IMR-90 (cell line): Measurements from ENCODE around the gene ZNF512. TPM values are rescaled to one million over a fixed set of nuclear protein-coding genes. Genes with fewer than 3 reads are reported as not detected.

ENCODE experiments used
- ATAC-seq: fragments of 200-7000 bp; cut with Tn5 transposase; 2 replicates; pipeline ENCODE4 v1.9.1; 2020; ENCODE audit warnings: low read depth, mild to moderate bottlenecking, moderate library complexity
- BruUV-seq: library from RNA; stranded (reverse); fragments of 400-500 nt; replicated peaks from 2 replicates; lab custom pipeline; 2021; lab: Mats Ljungman, UMichigan
- CTCF ChIA-PET: fragments of 300-600 bp; formaldehyde crosslinking; extraction: SDS; loops from one replicate; lab custom pipeline; 2021; ENCODE audit warnings: antibody characterized with exemption; lab: Yijun Ruan, JAX
- POLR2A ChIA-PET: fragments of 300-600 bp; sonication (Branson Sonifier 250); formaldehyde crosslinking; loops from one replicate; lab custom pipeline; 2022; ENCODE audit warnings: antibody characterized with exemption; ENCODE audit not compliant: unreplicated experiment; lab: Charles Lee
- DNase-seq: peaks from one replicate; pipeline ENCODE4 v3.0.0; 2013
- H2AFZ ChIP-seq: replicated peaks from 2 replicates; pipeline ENCODE3; 2013; ENCODE audit warnings: low read length, mild to moderate bottlenecking; ENCODE audit not compliant: poor library complexity
- H2AK5ac ChIP-seq: 2 replicates; pipeline ENCODE4 v1.6.1; 2013; ENCODE audit warnings: low read depth, low read length, inconsistent platforms
- H2AK9ac ChIP-seq: replicated peaks from 2 replicates; pipeline ENCODE3; 2013; ENCODE audit warnings: mild to moderate bottlenecking, low read depth, low read length, moderate library complexity; ENCODE audit not compliant: poor library complexity
- H2BK120ac ChIP-seq: 2 replicates; pipeline ENCODE4 v1.6.1; 2013; ENCODE audit warnings: low read depth, low read length, inconsistent platforms
- H2BK15ac ChIP-seq: 3 replicates; pipeline ENCODE4 v1.6.1; 2013; ENCODE audit warnings: low read depth, low read length, inconsistent platforms
- H2BK20ac ChIP-seq: 2 replicates; pipeline ENCODE4 v1.6.1; 2013; ENCODE audit warnings: low read depth, mild to moderate bottlenecking, inconsistent platforms, low read length, moderate library complexity
- H2BK5ac ChIP-seq: 2 replicates; pipeline ENCODE4 v1.6.1; 2013; ENCODE audit warnings: mild to moderate bottlenecking, low read depth, low read length, inconsistent platforms; ENCODE audit not compliant: poor library complexity, severe bottlenecking
- H3K14ac ChIP-seq: replicated peaks from 2 replicates; pipeline ENCODE4 v1.6.1; 2013; ENCODE audit warnings: low read depth, low read length, inconsistent platforms
- H3K18ac ChIP-seq: 2 replicates; pipeline ENCODE4 v1.6.1; 2013; ENCODE audit warnings: low read depth, low read length, control low read depth
- H3K23ac ChIP-seq: 2 replicates; pipeline ENCODE4 v1.6.1; 2013; ENCODE audit warnings: low read depth, low read length, inconsistent platforms
- H3K27ac ChIP-seq: 2 replicates; pipeline ENCODE4 v1.5.1; 2013; ENCODE audit warnings: mild to moderate bottlenecking, control low read depth, low read length; ENCODE audit not compliant: insufficient read depth
- H3K27me3 ChIP-seq: 2 replicates; pipeline ENCODE4 v1.6.1; 2013; ENCODE audit warnings: low read length; ENCODE audit not compliant: control insufficient read depth, insufficient read depth
- H3K36me3 ChIP-seq: 2 replicates; pipeline ENCODE4 v1.6.1; 2013; ENCODE audit warnings: low read length, mixed read lengths; ENCODE audit not compliant: control insufficient read depth, insufficient read depth
- H3K4ac ChIP-seq: 2 replicates; pipeline ENCODE4 v1.6.1; 2013; ENCODE audit warnings: low read depth, low read length, inconsistent platforms
- H3K4me1 ChIP-seq: 2 replicates; pipeline ENCODE4 v1.6.1; 2013; ENCODE audit warnings: low read length, mixed read lengths; ENCODE audit not compliant: control insufficient read depth, insufficient read depth
- H3K4me2 ChIP-seq: 2 replicates; pipeline ENCODE4 v1.6.1; 2013; ENCODE audit warnings: low read depth, mild to moderate bottlenecking, control low read depth, low read length, moderate library complexity
- H3K4me3 ChIP-seq: 2 replicates; pipeline ENCODE4 v1.5.1; 2013; ENCODE audit warnings: low read depth, mild to moderate bottlenecking, control low read depth, low read length, moderate library complexity; ENCODE audit not compliant: insufficient read depth
- H3K56ac ChIP-seq: 2 replicates; pipeline ENCODE4 v1.6.1; 2013; ENCODE audit warnings: low read length, inconsistent platforms; ENCODE audit not compliant: insufficient read depth; ENCODE audit errors: extremely low read depth
- H3K79me1 ChIP-seq, 2 experiments: 2 replicates each; pipeline ENCODE4 v1.6.1; 2013; ENCODE audit warnings: low read length in 2 of 2, inconsistent platforms in 1 of 2, low read depth in 1 of 2
- H3K9ac ChIP-seq: 2 replicates; pipeline ENCODE4 v1.6.1; 2013; ENCODE audit warnings: low read depth, low read length, control low read depth
- H3K9me1 ChIP-seq: 2 replicates; pipeline ENCODE4 v1.6.1; 2013; ENCODE audit warnings: low read length, inconsistent platforms; ENCODE audit not compliant: insufficient read depth
- H3K9me3 ChIP-seq: 2 replicates; pipeline ENCODE4 v1.6.1; 2013; ENCODE audit warnings: low read length; ENCODE audit not compliant: control insufficient read depth, insufficient read depth
- H4K20me1 ChIP-seq: 2 replicates; pipeline ENCODE4 v1.6.1; 2013; ENCODE audit warnings: low read length, inconsistent platforms; ENCODE audit not compliant: insufficient read depth
- H4K5ac ChIP-seq: 2 replicates; pipeline ENCODE4 v1.6.1; 2013; ENCODE audit warnings: mild to moderate bottlenecking, low read depth, low read length, control low read depth
- H4K8ac ChIP-seq, 2 experiments: 2 replicates each; pipeline ENCODE4 v1.6.1; 2013; ENCODE audit warnings: low read depth in 2 of 2, low read length in 2 of 2, control low read depth in 1 of 2, inconsistent platforms in 1 of 2
- H4K91ac ChIP-seq: 2 replicates; pipeline ENCODE4 v1.6.1; 2013; ENCODE audit warnings: low read depth, low read length, inconsistent platforms; ENCODE audit not compliant: insufficient read depth
- CEBPB ChIP-seq: IDR thresholded peaks from 2 replicates; pipeline ENCODE4 v1.6.1; 2012; ENCODE audit warnings: low read depth, low read length, improper control_type of control experiment
- RCOR1 ChIP-seq: IDR thresholded peaks from 2 replicates; pipeline ENCODE4 v1.6.1; 2012; ENCODE audit warnings: mild to moderate bottlenecking, low read length, improper control_type of control experiment; ENCODE audit not compliant: insufficient replicate concordance
- WGBS, 2 experiments: methylation state at CpG; one replicate each; pipeline versions ENCODE4 v1.1.5 to v1.1.7; 2013; ENCODE audit warnings: missing lambda C conversion rate in 2 of 2; ENCODE audit not compliant: insufficient read length in 1 of 2; ENCODE audit errors: extremely low coverage in 2 of 2; 5-methylcytosine and 5-hydroxymethylcytosine counted together
- dilution Hi-C: fragments of 300-500 bp; cut with HindIII; formaldehyde crosslinking; loops from one replicate; pipeline ENCODE4 v1.14.3; 2018; ENCODE audit warnings: low sequenced_read_pairs; ENCODE audit not compliant: unreplicated experiment
- in situ Hi-C: fragments of 300-500 bp; cut with MboI; formaldehyde crosslinking; loops from 3 replicates; pipeline ENCODE4 v1.14.3; 2019; ENCODE audit warnings: low sequenced_read_pairs, inconsistent platforms, mixed read lengths
- intact Hi-C: fragments of 100-400 bp; cut with micrococcal nuclease; formaldehyde crosslinking; loops from 2 replicates; pipeline ENCODE4 v1.10.0; 2022
- polyA plus RNA-seq, 3 experiments: library from polyadenylated mRNA; depleted of rRNA; stranded (reverse); fragments of >200 nt; gene quantifications; 2 replicates each; pipeline ENCODE4 v1.2.3, GENCODE V29; 2012; ENCODE audit warnings: low replicate concordance in 1 of 3
- total RNA-seq: library from RNA; depleted of rRNA; stranded (reverse); fragments of >200 nt; gene quantifications from 2 replicates; pipeline ENCODE4 v1.2.3, GENCODE V29; 2012

ZNF512 gene
- total and polyA plus RNA-seq, 2 of the 4 experiments (the other 2 are of a cell fraction), result 25.8 to 56.5 TPM

DNA sequence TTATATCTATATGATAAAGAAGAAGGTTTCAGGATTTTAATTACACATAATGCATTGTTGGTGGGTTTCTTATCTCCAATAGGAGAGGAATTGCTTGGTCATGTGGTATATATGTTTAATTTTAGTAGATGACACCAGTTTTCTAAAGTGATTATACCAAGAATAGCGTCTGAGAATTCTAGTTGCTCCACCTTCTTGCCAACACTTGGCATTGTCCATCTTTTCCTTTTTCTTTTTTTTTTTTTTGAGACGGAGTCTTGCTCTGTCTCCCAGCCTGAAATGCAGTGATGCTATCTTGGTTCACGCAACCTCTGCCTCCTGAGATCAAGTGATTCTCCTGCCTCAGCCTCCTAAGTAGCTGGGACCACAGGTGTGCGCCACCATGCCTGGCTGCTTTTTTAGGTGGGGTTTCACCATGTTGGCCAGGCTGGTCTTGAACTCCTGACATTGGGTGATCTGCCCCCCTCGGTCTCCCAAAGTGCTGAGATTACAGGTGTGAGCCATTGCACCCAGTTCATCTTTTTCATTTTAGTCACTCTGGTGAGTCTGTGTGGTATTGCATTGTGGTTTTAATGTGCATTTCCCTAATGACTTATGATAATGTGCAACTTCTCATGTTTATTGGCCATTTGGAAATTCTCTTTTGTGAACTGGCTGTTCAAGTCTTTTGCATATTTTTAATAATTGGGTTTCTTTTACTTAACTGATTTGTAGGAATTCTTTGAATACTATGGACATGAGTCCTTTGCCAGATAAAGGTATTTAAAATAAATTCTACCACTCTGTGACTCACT, 37.3 kb upstream of the ZNF512 start:
- no peak overlapping the region for H3K14ac ChIP-seq
- 0 out of 2 replicates have a peak, but pooled peaks cover 3% of the 10 kb centered on the region for H3K9me3 ChIP-seq
- no peak overlapping the region for H3K4me3 ChIP-seq
- no peak overlapping the region for H2BK20ac ChIP-seq
- no peaks in the 10 kb centered on the region for H4K20me1 ChIP-seq
- no peak overlapping the region for H4K8ac ChIP-seq
- in situ Hi-C loops (no loop called here), dilution Hi-C loops (no loop called here), intact Hi-C loops (no loop called here)
- DNase-seq (peak; percentile 69), ATAC-seq (peak; percentile 49; the same call in 1 of the 2 replicates)
- no peak overlapping the region for H2AK9ac ChIP-seq
- no peak overlapping the region for H3K27ac ChIP-seq
- WGBS, 2 experiments, result 90% methylated on average over 2 of the region's 5 CpGs; no CpG with 5 or more reads in 1 of the 2 experiments
- H2AFZ ChIP-seq, result no peak overlapping the region
- no peaks in the 10 kb centered on the region for H3K79me1 ChIP-seq
- H2BK5ac ChIP-seq, result peak overlapping the region; percentile 70
- H3K4me1 ChIP-seq, result no peaks in the 10 kb centered on the region
- H4K5ac ChIP-seq, result no peak overlapping the region
- peak overlapping the region; percentile 39; the same call in 1 of the 2 replicates for H2AK5ac ChIP-seq
- H2BK15ac ChIP-seq, result no peak overlapping the region
- no peak overlapping the region for H3K9ac ChIP-seq
- H3K23ac ChIP-seq, result no peak overlapping the region
- no peaks in the 10 kb centered on the region; the same call in 1 of the 2 replicates for H3K36me3 ChIP-seq
- no peaks in the 10 kb centered on the region for H3K9me1 ChIP-seq
- no peaks in the 10 kb centered on the region; the same call in 1 of the 2 replicates for H3K27me3 ChIP-seq
- H3K18ac ChIP-seq, result no peak overlapping the region
- no peak overlapping the region for H3K4me2 ChIP-seq
- TF ChIP-seq CEBPB (peak; percentile 64; the same call in 1 of the 2 replicates), RCOR1 (no peak)
- CTCF ChIA-PET, result no interaction called here
- H4K91ac ChIP-seq, result no peak overlapping the region
- H2BK120ac ChIP-seq, result no peak overlapping the region
- POLR2A ChIA-PET, result no interaction called here
- no peak overlapping the region for H3K4ac ChIP-seq
- H3K56ac ChIP-seq, result no peak overlapping the region
- no TSS peak for BruUV-seq
